ENCODE measurements around the gene PRSS1.

The PRSS1 gene

GRCh38 chr7:142770661-142771352, 21.5 kb downstream of the PRSS1 start, which contains the start of gene PRSS2:
Gene PRSS2 (plus strand): TSS chr7:142770970. CDS start chr7:142770983, 13 bp downstream.
- no peak for TF ChIP-seq EZH2 (optimal IDR thresholded peaks at IDR 0.05; ENCODE audit: low read depth, low read length)
- TF ChIP-seq CTCF (IDR thresholded peaks at IDR 0.05; ENCODE audit: low read length) = no peak
- TF ChIP-seq EZH2phosphoT487 (IDR thresholded peaks at IDR 0.05; ENCODE audit: low read length) = no peak
- Histone ChIP-seq H3F3A (ENCODE audit: insufficient read depth, low read length) (no peaks in the 10 kb centered on the region), H3K27ac (ENCODE audit: low read length) (no peak within 1 kb of the TSS), H3K4me3 (ENCODE audit: low read length) (no peak within 1 kb of the TSS), H3K9me2 (replicated peaks; ENCODE audit: insufficient read depth, low read length) (no peaks in the 10 kb centered on the region), H3K4me2 (ENCODE audit: low read depth, low read length) (no peak within 1 kb of the TSS), H3K9ac (ENCODE audit: low read length) (no peak within 1 kb of the TSS), H3K27me3 (replicated peaks; ENCODE audit: insufficient read depth, low read length) (no peaks in the 10 kb centered on the region), H2AFZ (ENCODE audit: low read length) (no peak within 1 kb of the TSS), H3K4me1 (ENCODE audit: low read length) (no peaks in the 10 kb centered on the region), H3K36me3 (replicated peaks; ENCODE audit: insufficient read depth, low read length) (no peaks in the 10 kb centered on the region), H3K9me3 (replicated peaks; ENCODE audit: insufficient read depth, low read length) (no peaks in the 10 kb centered on the region), H3K79me2 (ENCODE audit: low read length) (no peaks in the 10 kb centered on the region), H4K20me1 (ENCODE audit: insufficient read depth, low read length) (no peaks in the 10 kb centered on the region)
- no peak for DNase-seq

- H3K4me3 ChIP-seq (ENCODE audit: low read length) = no peak overlapping the region
- no peak overlapping the region for H3K27ac ChIP-seq (ENCODE audit: low read length)
- H2AFZ ChIP-seq (ENCODE audit: low read length) = no peak overlapping the region
- no peaks in the 10 kb centered on the region for H3K4me1 ChIP-seq (ENCODE audit: low read length)
- H3K79me2 ChIP-seq (ENCODE audit: low read length) = no peaks in the 10 kb centered on the region
- no peak overlapping the region for H3K4me2 ChIP-seq (ENCODE audit: low read depth, low read length)
- no peaks in the 10 kb centered on the region for H3K9me2 ChIP-seq (replicated peaks; ENCODE audit: insufficient read depth, low read length)
- no peak overlapping the region for H3K9ac ChIP-seq (ENCODE audit: low read length)
- no peaks in the 10 kb centered on the region for H3K27me3 ChIP-seq (replicated peaks; ENCODE audit: insufficient read depth, low read length)
- TF ChIP-seq EZH2phosphoT487 (IDR thresholded peaks at IDR 0.05; ENCODE audit: low read length) (no peak), EZH2 (optimal IDR thresholded peaks at IDR 0.05; ENCODE audit: low read depth, low read length) (no peak), CTCF (IDR thresholded peaks at IDR 0.05; ENCODE audit: low read length) (no peak)
- H3K9me3 ChIP-seq (replicated peaks; ENCODE audit: insufficient read depth, low read length) = no peaks in the 10 kb centered on the region
- no peak for DNase-seq
- H3K36me3 ChIP-seq (replicated peaks; ENCODE audit: insufficient read depth, low read length) = no peaks in the 10 kb centered on the region
- H3F3A ChIP-seq (ENCODE audit: insufficient read depth, low read length) = no peaks in the 10 kb centered on the region
- H4K20me1 ChIP-seq (ENCODE audit: insufficient read depth, low read length) = no peaks in the 10 kb centered on the region
Observed at GRCh38 chr7:142771353-142771723, 22.1 kb downstream of the PRSS1 start.

- Histone ChIP-seq H3K36me3 (replicated peaks; ENCODE audit: insufficient read depth, low read length) (no peaks in the 10 kb centered on the region), H3K4me1 (ENCODE audit: low read length) (no peaks in the 10 kb centered on the region), H2AFZ (ENCODE audit: low read length) (no peak overlapping the region), H3K9me2 (replicated peaks; ENCODE audit: insufficient read depth, low read length) (no peaks in the 10 kb centered on the region), H4K20me1 (ENCODE audit: insufficient read depth, low read length) (no peaks in the 10 kb centered on the region), H3K27me3 (replicated peaks; ENCODE audit: insufficient read depth, low read length) (no peaks in the 10 kb centered on the region), H3K9me3 (replicated peaks; ENCODE audit: insufficient read depth, low read length) (no peaks in the 10 kb centered on the region), H3K9ac (ENCODE audit: low read length) (no peak overlapping the region), H3K27ac (ENCODE audit: low read length) (no peak overlapping the region), H3F3A (ENCODE audit: insufficient read depth, low read length) (no peaks in the 10 kb centered on the region), H3K4me3 (ENCODE audit: low read length) (no peak overlapping the region), H3K4me2 (ENCODE audit: low read depth, low read length) (no peak overlapping the region), H3K79me2 (ENCODE audit: low read length) (no peaks in the 10 kb centered on the region)
- DNase-seq = no peak
- TF ChIP-seq CTCF (IDR thresholded peaks at IDR 0.05; ENCODE audit: low read length) (no peak), EZH2phosphoT487 (IDR thresholded peaks at IDR 0.05; ENCODE audit: low read length) (no peak)
Observed at GRCh38 chr7:142772051-142772450, 22.8 kb downstream of the PRSS1 start.
